ENCODE results near the gene LRRN2. TPM values are rescaled to one million over a fixed set of nuclear protein-coding genes. Genes with fewer than 3 reads are reported as not detected.

Gene LRRN2
- total and polyA plus RNA-seq, 9 of the 15 experiments (the other 6 are each of a cell fraction or from before 2014, with no cell fraction given): 0.05 TPM; not detected in 8

GRCh38 chr1:204711103-204711946 is 25.8 kb upstream of the LRRN2 start (continued):
- TF ChIP-seq, protein P1, sequence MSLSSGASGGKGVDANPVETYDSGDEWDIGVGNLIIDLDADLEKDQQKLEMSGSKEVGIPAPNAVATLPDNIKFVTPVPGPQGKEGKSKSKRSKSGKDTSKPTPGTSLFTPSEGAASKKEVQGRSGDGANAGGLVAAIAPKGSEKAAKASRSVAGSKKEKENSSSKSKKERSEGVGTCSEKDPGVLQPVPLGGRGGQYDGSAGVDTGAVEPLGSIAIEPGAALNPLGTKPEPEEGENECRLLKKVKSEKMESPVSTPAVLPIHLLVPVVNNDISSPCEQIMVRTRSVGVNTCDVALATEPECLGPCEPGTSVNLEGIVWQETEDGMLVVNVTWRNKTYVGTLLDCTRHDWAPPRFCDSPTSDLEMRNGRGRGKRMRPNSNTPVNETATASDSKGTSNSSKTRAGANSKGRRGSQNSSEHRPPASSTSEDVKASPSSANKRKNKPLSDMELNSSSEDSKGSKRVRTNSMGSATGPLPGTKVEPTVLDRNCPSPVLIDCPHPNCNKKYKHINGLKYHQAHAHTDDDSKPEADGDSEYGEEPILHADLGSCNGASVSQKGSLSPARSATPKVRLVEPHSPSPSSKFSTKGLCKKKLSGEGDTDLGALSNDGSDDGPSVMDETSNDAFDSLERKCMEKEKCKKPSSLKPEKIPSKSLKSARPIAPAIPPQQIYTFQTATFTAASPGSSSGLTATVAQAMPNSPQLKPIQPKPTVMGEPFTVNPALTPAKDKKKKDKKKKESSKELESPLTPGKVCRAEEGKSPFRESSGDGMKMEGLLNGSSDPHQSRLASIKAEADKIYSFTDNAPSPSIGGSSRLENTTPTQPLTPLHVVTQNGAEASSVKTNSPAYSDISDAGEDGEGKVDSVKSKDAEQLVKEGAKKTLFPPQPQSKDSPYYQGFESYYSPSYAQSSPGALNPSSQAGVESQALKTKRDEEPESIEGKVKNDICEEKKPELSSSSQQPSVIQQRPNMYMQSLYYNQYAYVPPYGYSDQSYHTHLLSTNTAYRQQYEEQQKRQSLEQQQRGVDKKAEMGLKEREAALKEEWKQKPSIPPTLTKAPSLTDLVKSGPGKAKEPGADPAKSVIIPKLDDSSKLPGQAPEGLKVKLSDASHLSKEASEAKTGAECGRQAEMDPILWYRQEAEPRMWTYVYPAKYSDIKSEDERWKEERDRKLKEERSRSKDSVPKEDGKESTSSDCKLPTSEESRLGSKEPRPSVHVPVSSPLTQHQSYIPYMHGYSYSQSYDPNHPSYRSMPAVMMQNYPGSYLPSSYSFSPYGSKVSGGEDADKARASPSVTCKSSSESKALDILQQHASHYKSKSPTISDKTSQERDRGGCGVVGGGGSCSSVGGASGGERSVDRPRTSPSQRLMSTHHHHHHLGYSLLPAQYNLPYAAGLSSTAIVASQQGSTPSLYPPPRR (CRISPR knock-in tag; IDR thresholded peaks at IDR 0.05; ENCODE audit: borderline replicate concordance): no peak
- TF ChIP-seq MECOM (CRISPR knock-in tag; IDR thresholded peaks at IDR 0.05) (peak; percentile 85), ARNT (IDR thresholded peaks at IDR 0.05) (peak; percentile 75 to 98; a peak in 3 of 4 replicates), ZNF785 (CRISPR knock-in tag; IDR thresholded peaks at IDR 0.05) (no peak), SETDB1 (IDR thresholded peaks at IDR 0.05; ENCODE audit: low read length) (no peak), MCM5 (IDR thresholded peaks at IDR 0.05; ENCODE audit: low read depth) (no peak), PHF8 (IDR thresholded peaks at IDR 0.05; ENCODE audit: borderline replicate concordance, low read length) (no peak; the same call in 1 of the 2 replicates), ZNF445 (CRISPR knock-in tag; IDR thresholded peaks at IDR 0.05; ENCODE audit: low read depth) (no peak), RNF219 (CRISPR knock-in tag; IDR thresholded peaks at IDR 0.05) (no peak), RBM17 (IDR thresholded peaks at IDR 0.05; ENCODE audit: borderline replicate concordance, low read depth, low read length) (no peak), THRA (IDR thresholded peaks at IDR 0.05) (no peak), CHD2 (IDR thresholded peaks at IDR 0.05; ENCODE audit: low read depth, low read length) (no peak), ZNF23 (CRISPR knock-in tag; IDR thresholded peaks at IDR 0.05) (no peak; the same call in 1 of the 2 replicates), TGIF2 (CRISPR knock-in tag; IDR thresholded peaks at IDR 0.05) (no peak)
- TF ChIP-seq, protein P2, sequence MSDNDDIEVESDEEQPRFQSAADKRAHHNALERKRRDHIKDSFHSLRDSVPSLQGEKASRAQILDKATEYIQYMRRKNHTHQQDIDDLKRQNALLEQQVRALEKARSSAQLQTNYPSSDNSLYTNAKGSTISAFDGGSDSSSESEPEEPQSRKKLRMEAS (CRISPR knock-in tag; IDR thresholded peaks at IDR 0.05): no peak
- TF ChIP-seq, protein P3, sequence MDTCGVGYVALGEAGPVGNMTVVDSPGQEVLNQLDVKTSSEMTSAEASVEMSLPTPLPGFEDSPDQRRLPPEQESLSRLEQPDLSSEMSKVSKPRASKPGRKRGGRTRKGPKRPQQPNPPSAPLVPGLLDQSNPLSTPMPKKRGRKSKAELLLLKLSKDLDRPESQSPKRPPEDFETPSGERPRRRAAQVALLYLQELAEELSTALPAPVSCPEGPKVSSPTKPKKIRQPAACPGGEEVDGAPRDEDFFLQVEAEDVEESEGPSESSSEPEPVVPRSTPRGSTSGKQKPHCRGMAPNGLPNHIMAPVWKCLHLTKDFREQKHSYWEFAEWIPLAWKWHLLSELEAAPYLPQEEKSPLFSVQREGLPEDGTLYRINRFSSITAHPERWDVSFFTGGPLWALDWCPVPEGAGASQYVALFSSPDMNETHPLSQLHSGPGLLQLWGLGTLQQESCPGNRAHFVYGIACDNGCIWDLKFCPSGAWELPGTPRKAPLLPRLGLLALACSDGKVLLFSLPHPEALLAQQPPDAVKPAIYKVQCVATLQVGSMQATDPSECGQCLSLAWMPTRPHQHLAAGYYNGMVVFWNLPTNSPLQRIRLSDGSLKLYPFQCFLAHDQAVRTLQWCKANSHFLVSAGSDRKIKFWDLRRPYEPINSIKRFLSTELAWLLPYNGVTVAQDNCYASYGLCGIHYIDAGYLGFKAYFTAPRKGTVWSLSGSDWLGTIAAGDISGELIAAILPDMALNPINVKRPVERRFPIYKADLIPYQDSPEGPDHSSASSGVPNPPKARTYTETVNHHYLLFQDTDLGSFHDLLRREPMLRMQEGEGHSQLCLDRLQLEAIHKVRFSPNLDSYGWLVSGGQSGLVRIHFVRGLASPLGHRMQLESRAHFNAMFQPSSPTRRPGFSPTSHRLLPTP (IDR thresholded peaks at IDR 0.05; ENCODE audit: borderline replicate concordance, extremely low read depth, insufficient read length): no peak

All from K562 (cell line).